ENCODE measurements around the gene TSPAN31.

TSPAN31 gene

GRCh38 chr12:57744777-57745484, at the start of gene TSPAN31:
TSS of gene TSPAN31 (plus strand) at chr12:57745039. CDS start at chr12:57745155, 116 bp downstream.
- H3K27ac ChIP-seq: peak within 1 kb of the TSS; percentile 98 to 99
- H3K4me3 ChIP-seq: peak within 1 kb of the TSS; percentile 98
- peak; percentile 98 for DNase-seq (ENCODE audit: low spot score)
- TF ChIP-seq CTCF (IDR thresholded peaks at IDR 0.05): no peak

GRCh38 chr12:57695770-57696432, 48.9 kb upstream of the TSPAN31 start:
- DNase-seq (ENCODE audit: low spot score): no peak
- TF ChIP-seq CTCF (IDR thresholded peaks at IDR 0.05): no peak
- Histone ChIP-seq H3K27ac (no peak overlapping the region), H3K4me3 (no peak overlapping the region)

GRCh38 chr12:57697076-57697475, 47.8 kb upstream of the TSPAN31 start:
- Histone ChIP-seq H3K27ac (no peak overlapping the region), H3K4me3 (no peak overlapping the region)
- no peak for TF ChIP-seq CTCF (IDR thresholded peaks at IDR 0.05)
- DNase-seq (ENCODE audit: low spot score): no peak

GRCh38 chr12:57698414-57698813, 46.4 kb upstream of the TSPAN31 start:
- no peak for TF ChIP-seq CTCF (IDR thresholded peaks at IDR 0.05)
- H3K4me3 ChIP-seq: no peak overlapping the region
- DNase-seq (ENCODE audit: low spot score): no peak
- no peak overlapping the region for H3K27ac ChIP-seq

- H3K4me3 ChIP-seq: no peak overlapping the region
- no peak overlapping the region for H3K27ac ChIP-seq
- no peak for DNase-seq (ENCODE audit: low spot score)
- no peak for TF ChIP-seq CTCF (IDR thresholded peaks at IDR 0.05)
Observed at GRCh38 chr12:57700317-57700716, 44.5 kb upstream of the TSPAN31 start.

- H3K27ac ChIP-seq: no peak overlapping the region
- TF ChIP-seq CTCF (IDR thresholded peaks at IDR 0.05): no peak
- no peak for DNase-seq (ENCODE audit: low spot score)
- no peak overlapping the region for H3K4me3 ChIP-seq
Observed at GRCh38 chr12:57707250-57707649, 37.6 kb upstream of the TSPAN31 start.

- TF ChIP-seq CTCF (IDR thresholded peaks at IDR 0.05): no peak
- DNase-seq (ENCODE audit: low spot score): no peak
- Histone ChIP-seq H3K4me3 (no peak overlapping the region), H3K27ac (no peak overlapping the region)
Observed at GRCh38 chr12:57708296-57708695, 36.5 kb upstream of the TSPAN31 start.

All from coronary artery (tissue), 2 donors.